KMS-11 (cell line): Measurements from ENCODE around the gene SPOCK2.

Experiments used
- H2AFZ ChIP-seq: fragments of 200-600 bp; sonication (generic); 2 replicates; pipeline ENCODE4 v1.6.1; 2016; ENCODE audit warnings: antibody characterized with exemption, mixed run types, low read depth
- H3K27ac ChIP-seq: fragments of 200-600 bp; sonication (generic); 2 replicates; pipeline ENCODE4 v1.6.1; 2016; ENCODE audit warnings: mild to moderate bottlenecking, mixed run types
- H3K27me3 ChIP-seq: fragments of 200-600 bp; sonication (generic); 2 replicates; pipeline ENCODE4 v1.6.1; 2017; ENCODE audit warnings: mild to moderate bottlenecking, low read depth, mixed run types, moderate library complexity; ENCODE audit not compliant: insufficient read depth
- H3K36me3 ChIP-seq: fragments of 200-600 bp; sonication (generic); 2 replicates; pipeline ENCODE4 v1.6.1; 2017; ENCODE audit warnings: mild to moderate bottlenecking, mixed run types; ENCODE audit not compliant: insufficient read depth
- H3K4me1 ChIP-seq: fragments of 200-600 bp; sonication (generic); 2 replicates; pipeline ENCODE4 v1.6.1; 2016; ENCODE audit warnings: mild to moderate bottlenecking, low read depth, mixed run types; ENCODE audit not compliant: poor library complexity, severe bottlenecking
- H3K4me2 ChIP-seq: fragments of 200-600 bp; sonication (generic); 2 replicates; pipeline ENCODE4 v1.7.0; 2016; ENCODE audit warnings: mild to moderate bottlenecking, mixed run types
- H3K4me3 ChIP-seq: fragments of 200-600 bp; sonication (generic); IDR thresholded peaks from 2 replicates; pipeline ENCODE4 v1.6.1; 2017; ENCODE audit warnings: low read depth, low read length, mixed read lengths; ENCODE audit not compliant: insufficient read depth
- H3K79me2 ChIP-seq: fragments of 200-600 bp; sonication (generic); 2 replicates; pipeline ENCODE4 v1.6.1; 2016; ENCODE audit warnings: low read depth, mixed run types; ENCODE audit not compliant: insufficient read depth
- H3K9ac ChIP-seq: fragments of 200-600 bp; sonication (generic); 2 replicates; pipeline ENCODE4 v1.6.1; 2016; ENCODE audit warnings: mild to moderate bottlenecking, mixed run types
- H4K20me1 ChIP-seq: fragments of 200-600 bp; sonication (generic); 2 replicates; pipeline ENCODE4 v1.6.1; 2016; ENCODE audit warnings: mild to moderate bottlenecking, mixed run types; ENCODE audit not compliant: insufficient read depth
- CTCF ChIP-seq: fragments of 200-600 bp; sonication (generic); conservative IDR thresholded peaks from 2 replicates; pipeline ENCODE4 v1.6.1; 2017; ENCODE audit warnings: low read depth, mild to moderate bottlenecking, antibody characterized with exemption, low read length, moderate library complexity, mixed read lengths

Gene SPOCK2

GRCh38 chr10:72059843-72060822 is 28.2 kb downstream of the SPOCK2 start:
- no peak for TF ChIP-seq CTCF
- Histone ChIP-seq H3K4me2 (no peak overlapping the region), H4K20me1 (no peaks in the 10 kb centered on the region), H3K9ac (no peak overlapping the region), H3K79me2 (no peaks in the 10 kb centered on the region), H3K27me3 (no peaks in the 10 kb centered on the region), H3K36me3 (no peaks in the 10 kb centered on the region), H2AFZ (no peak overlapping the region), H3K4me1 (no peaks in the 10 kb centered on the region), H3K4me3 (no peak overlapping the region), H3K27ac (no peak overlapping the region)

- Histone ChIP-seq H2AFZ (no peak overlapping the region), H3K27me3 (no peaks in the 10 kb centered on the region), H3K27ac (no peak overlapping the region), H3K4me1 (no peaks in the 10 kb centered on the region), H3K4me2 (no peak overlapping the region), H3K79me2 (no peaks in the 10 kb centered on the region), H3K4me3 (no peak overlapping the region), H4K20me1 (no peaks in the 10 kb centered on the region), H3K9ac (no peak overlapping the region), H3K36me3 (no peaks in the 10 kb centered on the region)
- TF ChIP-seq CTCF = no peak
Measured at GRCh38 chr10:72058989-72059842, 29.1 kb downstream of the SPOCK2 start.

GRCh38 chr10:72058347-72058898 is 29.9 kb downstream of the SPOCK2 start:
- Histone ChIP-seq H3K27me3 (no peaks in the 10 kb centered on the region), H3K27ac (no peak overlapping the region), H3K4me3 (no peak overlapping the region), H3K4me2 (no peak overlapping the region), H3K79me2 (no peaks in the 10 kb centered on the region), H4K20me1 (no peaks in the 10 kb centered on the region), H2AFZ (no peak overlapping the region), H3K36me3 (no peaks in the 10 kb centered on the region), H3K4me1 (no peaks in the 10 kb centered on the region), H3K9ac (no peak overlapping the region)
- no peak for TF ChIP-seq CTCF

GRCh38 chr10:72056932-72057751 is 31.2 kb downstream of the SPOCK2 start:
- H3K27me3 ChIP-seq = no peaks in the 10 kb centered on the region
- no peak for TF ChIP-seq CTCF
- no peak overlapping the region for H3K4me3 ChIP-seq
- no peak overlapping the region for H3K27ac ChIP-seq
- H3K36me3 ChIP-seq = no peaks in the 10 kb centered on the region
- H3K4me1 ChIP-seq = no peaks in the 10 kb centered on the region
- no peaks in the 10 kb centered on the region for H4K20me1 ChIP-seq
- H3K9ac ChIP-seq = no peak overlapping the region
- H2AFZ ChIP-seq = no peak overlapping the region
- no peaks in the 10 kb centered on the region for H3K79me2 ChIP-seq
- H3K4me2 ChIP-seq = no peak overlapping the region
